Measurements from ENCODE around the gene ANKRD33B. TPM values are rescaled to one million over a fixed set of nuclear protein-coding genes. Genes with fewer than 3 reads are reported as not detected.

The ANKRD33B gene
- total and polyA plus RNA-seq, 2 experiments from 2014 or later = 0.71 to 1.5 TPM

GRCh38 chr5:10596310-10596703 lies 32.4 kb downstream of the ANKRD33B start:
- H3K9me3 ChIP-seq (ENCODE audit: low read depth) = no peaks in the 10 kb centered on the region
- peak overlapping the region; percentile 57 for H3K4me3 ChIP-seq
- 0 out of 2 replicates have a peak overlapping the region, but pooled peaks have one; percentile 18 for H3K9ac ChIP-seq
- no peaks in the 10 kb centered on the region for H3K9me2 ChIP-seq (ENCODE audit: insufficient read depth)
- peaks cover 38% of the 10 kb centered on the region for H3K4me1 ChIP-seq (ENCODE audit: insufficient read depth)
- DNase-seq = no peak
- no peak overlapping the region for H2AFZ ChIP-seq
- no peaks in the 10 kb centered on the region for H3K79me2 ChIP-seq (ENCODE audit: insufficient read depth)
- in situ Hi-C loops (cut with MboI) = no loop called here
- peak overlapping the region; percentile 74 for H3K27ac ChIP-seq
- no peak for TF ChIP-seq EZH2phosphoT487 (IDR thresholded peaks at IDR 0.05; ENCODE audit: insufficient read depth, low read depth)
- no peak for TF ChIP-seq EZH2 (IDR thresholded peaks at IDR 0.05; ENCODE audit: insufficient read depth, poor library complexity, severe bottlenecking)
- no peaks in the 10 kb centered on the region for H3K36me3 ChIP-seq (ENCODE audit: low read depth)
- peaks cover 39% of the 10 kb centered on the region for H3F3A ChIP-seq (ENCODE audit: insufficient read depth)
- H4K20me1 ChIP-seq (ENCODE audit: insufficient read depth) = no peaks in the 10 kb centered on the region
- H3K27me3 ChIP-seq (replicated peaks; ENCODE audit: insufficient read depth) = no peaks in the 10 kb centered on the region
- WGBS, 2 experiments (ENCODE audit: low coverage in 1 of 2, low lambda C conversion rate in 2 of 2, missing lambda C conversion rate in 2 of 2) = 69 to 75% methylated on average over 3 of the region's 3 CpGs
- peak overlapping the region; percentile 75 for H3K4me2 ChIP-seq (ENCODE audit: unreplicated experiment)

GRCh38 chr5:10596886-10597451 lies 33.1 kb downstream of the ANKRD33B start:
- Histone ChIP-seq H3K4me1 (ENCODE audit: insufficient read depth) (peaks cover 45% of the 10 kb centered on the region), H3K36me3 (ENCODE audit: low read depth) (no peaks in the 10 kb centered on the region), H3K9ac (no peak overlapping the region), H3K4me3 (no peak overlapping the region), H3K27me3 (replicated peaks; ENCODE audit: insufficient read depth) (no peaks in the 10 kb centered on the region), H3K9me2 (ENCODE audit: insufficient read depth) (no peaks in the 10 kb centered on the region), H3K9me3 (ENCODE audit: low read depth) (no peaks in the 10 kb centered on the region), H2AFZ (no peak overlapping the region), H3K27ac (no peak overlapping the region), H3K79me2 (ENCODE audit: insufficient read depth) (no peaks in the 10 kb centered on the region), H3F3A (ENCODE audit: insufficient read depth) (peaks cover 39% of the 10 kb centered on the region), H4K20me1 (ENCODE audit: insufficient read depth) (no peaks in the 10 kb centered on the region), H3K4me2 (ENCODE audit: unreplicated experiment) (no peak overlapping the region)
- no peak for DNase-seq
- 30 to 39% methylated on average over 1 of the region's 1 CpG for WGBS, 2 experiments (ENCODE audit: low coverage in 1 of 2, low lambda C conversion rate in 2 of 2, missing lambda C conversion rate in 2 of 2)
- no peak for TF ChIP-seq EZH2phosphoT487 (IDR thresholded peaks at IDR 0.05; ENCODE audit: insufficient read depth, low read depth)
- no peak for TF ChIP-seq EZH2 (IDR thresholded peaks at IDR 0.05; ENCODE audit: insufficient read depth, poor library complexity, severe bottlenecking)
- in situ Hi-C loops (cut with MboI) = no loop called here

- no peaks in the 10 kb centered on the region for H3K9me2 ChIP-seq (ENCODE audit: insufficient read depth)
- no peak for DNase-seq
- in situ Hi-C loops (cut with MboI) = no loop called here
- TF ChIP-seq EZH2phosphoT487 (IDR thresholded peaks at IDR 0.05; ENCODE audit: insufficient read depth, low read depth) = no peak
- TF ChIP-seq EZH2 (IDR thresholded peaks at IDR 0.05; ENCODE audit: insufficient read depth, poor library complexity, severe bottlenecking) = no peak
- H3K27me3 ChIP-seq (replicated peaks; ENCODE audit: insufficient read depth) = no peaks in the 10 kb centered on the region
- H3K79me2 ChIP-seq (ENCODE audit: insufficient read depth) = no peaks in the 10 kb centered on the region
- H3K4me1 ChIP-seq (ENCODE audit: insufficient read depth) = peaks cover 48% of the 10 kb centered on the region
- H3K9ac ChIP-seq = no peak overlapping the region
- H4K20me1 ChIP-seq (ENCODE audit: insufficient read depth) = no peaks in the 10 kb centered on the region
- 97 to 100% methylated on average over 1 of the region's 1 CpG for WGBS, 2 experiments (ENCODE audit: low coverage in 1 of 2, low lambda C conversion rate in 2 of 2, missing lambda C conversion rate in 2 of 2)
- no peak overlapping the region for H3K4me2 ChIP-seq (ENCODE audit: unreplicated experiment)
- no peaks in the 10 kb centered on the region for H3K9me3 ChIP-seq (ENCODE audit: low read depth)
- H3K27ac ChIP-seq = no peak overlapping the region
- H3F3A ChIP-seq (ENCODE audit: insufficient read depth) = peaks cover 45% of the 10 kb centered on the region
- H3K4me3 ChIP-seq = no peak overlapping the region
- H2AFZ ChIP-seq = no peak overlapping the region
- no peaks in the 10 kb centered on the region for H3K36me3 ChIP-seq (ENCODE audit: low read depth)
Observed at GRCh38 chr5:10599113-10599512, 35.2 kb downstream of the ANKRD33B start.

GRCh38 chr5:10599862-10600284 lies 36.0 kb downstream of the ANKRD33B start:
- no peaks in the 10 kb centered on the region for H3K27me3 ChIP-seq (replicated peaks; ENCODE audit: insufficient read depth)
- TF ChIP-seq EZH2 (IDR thresholded peaks at IDR 0.05; ENCODE audit: insufficient read depth, poor library complexity, severe bottlenecking) = no peak
- no peak for TF ChIP-seq EZH2phosphoT487 (IDR thresholded peaks at IDR 0.05; ENCODE audit: insufficient read depth, low read depth)
- DNase-seq = peak; percentile 81
- no peak overlapping the region for H2AFZ ChIP-seq
- in situ Hi-C loops (cut with MboI) = no loop called here
- peaks cover 45% of the 10 kb centered on the region for H3F3A ChIP-seq (ENCODE audit: insufficient read depth)
- peak overlapping the region; percentile 14 for H3K27ac ChIP-seq
- no peaks in the 10 kb centered on the region for H4K20me1 ChIP-seq (ENCODE audit: insufficient read depth)
- H3K9me3 ChIP-seq (ENCODE audit: low read depth) = no peaks in the 10 kb centered on the region
- H3K4me3 ChIP-seq = no peak overlapping the region
- no peaks in the 10 kb centered on the region for H3K79me2 ChIP-seq (ENCODE audit: insufficient read depth)
- H3K36me3 ChIP-seq (ENCODE audit: low read depth) = no peaks in the 10 kb centered on the region
- peaks cover 42% of the 10 kb centered on the region for H3K4me1 ChIP-seq (ENCODE audit: insufficient read depth)
- peak overlapping the region; percentile 11 for H3K4me2 ChIP-seq (ENCODE audit: unreplicated experiment)
- no peaks in the 10 kb centered on the region for H3K9me2 ChIP-seq (ENCODE audit: insufficient read depth)
- no peak overlapping the region for H3K9ac ChIP-seq
